Muscle layer of duodenum (tissue), 2 donors: ENCODE results near the gene CYB5D1.
A peak's percentile ranks its signal among the peaks of the same experiment; 100 is the strongest.
"Not testable (repeated sequence)": the region's sequence is repeated elsewhere in the genome, so short reads cannot be mapped to it uniquely, and the experiment has no call there.

Experiments used
- H3K27ac ChIP-seq: one replicate; pipeline ENCODE4 v1.7.0; 2013; ENCODE audit warnings: mild to moderate bottlenecking, low read length
- H3K27me3 ChIP-seq: one replicate; pipeline ENCODE4 v1.7.0; 2013; ENCODE audit warnings: low read depth, mild to moderate bottlenecking, control low read depth, low read length
- H3K36me3 ChIP-seq, 2 donors: one replicate each; pipeline ENCODE4 v1.7.0; 2013; ENCODE audit warnings: low read length in 2 of 2, control low read depth in 1 of 2, mild to moderate bottlenecking in 1 of 2; ENCODE audit not compliant: insufficient read depth in 2 of 2, control insufficient read depth in 1 of 2
- H3K4me1 ChIP-seq, 2 donors: one replicate each; pipeline ENCODE4 v1.7.0; 2013; ENCODE audit warnings: low read length in 2 of 2, mild to moderate bottlenecking in 2 of 2, control low read depth in 1 of 2, moderate library complexity in 1 of 2; ENCODE audit not compliant: insufficient read depth in 2 of 2, control insufficient read depth in 1 of 2
- H3K4me3 ChIP-seq, 2 donors: one replicate each; pipeline ENCODE4 v1.7.0; 2013; ENCODE audit warnings: low read length in 2 of 2, low read depth in 1 of 2, mild to moderate bottlenecking in 1 of 2
- H3K9me3 ChIP-seq, 2 donors: one replicate each; pipeline ENCODE4 v1.7.0; 2013; ENCODE audit warnings: low read length in 2 of 2, control low read depth in 1 of 2, mild to moderate bottlenecking in 1 of 2; ENCODE audit not compliant: control insufficient read depth in 1 of 2
- donor health status: healthy.

CYB5D1 gene

DNA sequence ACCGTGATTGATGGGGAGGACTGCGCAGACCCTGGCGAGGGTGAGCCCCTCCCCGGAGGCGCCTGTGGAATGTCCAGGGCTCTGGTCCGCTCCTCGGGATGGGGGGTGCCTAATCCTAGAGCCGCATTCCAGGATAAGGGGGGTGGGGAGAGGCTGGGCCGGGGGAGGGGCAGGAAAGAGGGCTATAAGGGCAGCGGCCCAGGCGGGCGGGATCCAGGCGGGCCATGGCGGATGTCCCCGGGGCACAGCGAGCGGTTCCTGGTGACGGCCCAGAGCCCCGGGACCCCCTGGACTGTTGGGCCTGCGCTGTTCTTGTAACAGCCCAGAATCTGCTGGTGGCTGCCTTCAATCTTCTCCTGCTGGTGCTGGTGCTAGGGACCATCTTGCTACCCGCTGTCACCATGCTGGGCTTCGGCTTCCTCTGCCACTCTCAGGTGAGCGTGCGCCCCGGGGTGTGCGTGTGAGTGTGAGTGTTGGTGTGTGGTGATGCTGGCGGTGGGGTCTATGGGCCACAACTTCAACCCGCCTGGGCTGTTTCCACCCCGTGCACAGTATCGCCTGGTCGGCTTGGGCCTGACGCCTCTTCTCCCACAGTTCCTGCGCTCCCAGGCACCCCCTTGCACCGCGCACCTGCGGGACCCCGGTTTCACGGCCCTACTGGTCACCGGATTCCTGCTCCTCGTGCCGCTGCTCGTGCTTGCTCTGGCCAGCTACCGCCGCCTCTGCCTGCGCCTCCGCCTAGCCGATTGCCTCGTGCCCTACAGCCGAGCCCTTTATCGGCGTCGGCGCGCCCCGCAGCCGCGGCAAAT lies 2.7 kb upstream of the CYB5D1 start, which contains the start of gene TMEM88:
Gene TMEM88, plus strand, starts transcription at position 216 of the 809 bp plus-strand sequence. Its CDS starts 9 bp downstream, at position 225.
- Histone ChIP-seq H3K27me3 (no peaks in the 10 kb centered on the region), H3K36me3 (peaks cover 25 to 38% of the 10 kb centered on the region in 2 donors), H3K9me3 (no peaks in the 10 kb centered on the region), H3K27ac (no peak within 1 kb of the TSS), H3K4me3 (peak within 1 kb of the TSS; percentile 90 to 97), H3K4me1 (peaks cover 18 to 42% of the 10 kb centered on the region in 2 donors)

DNA sequence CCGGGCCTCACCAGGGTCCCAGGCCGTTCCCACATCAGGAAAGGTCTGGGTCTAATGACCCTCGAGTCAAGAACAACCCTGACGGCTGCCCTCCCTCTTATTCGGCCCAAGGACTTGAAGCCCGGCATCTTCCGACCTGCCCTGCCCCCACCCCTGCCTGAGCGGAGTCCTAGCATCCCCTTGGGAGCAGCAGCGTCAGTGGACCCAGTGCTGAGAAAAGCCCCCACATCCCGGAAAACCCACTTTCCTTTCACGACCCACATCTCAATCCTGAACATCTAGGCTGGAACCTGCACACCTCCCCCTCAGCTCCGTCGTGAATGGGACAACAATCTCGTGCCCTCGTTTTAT lies 2.2 kb upstream of the CYB5D1 start:
- Histone ChIP-seq H3K4me1 (peaks cover 18 to 42% of the 10 kb centered on the region in 2 donors), H3K27me3 (no peaks in the 10 kb centered on the region), H3K4me3 (peak overlapping the region; percentile 90 to 97), H3K9me3 (no peaks in the 10 kb centered on the region), H3K36me3 (peaks cover 22 to 36% of the 10 kb centered on the region in 2 donors), H3K27ac (no peak overlapping the region)

DNA sequence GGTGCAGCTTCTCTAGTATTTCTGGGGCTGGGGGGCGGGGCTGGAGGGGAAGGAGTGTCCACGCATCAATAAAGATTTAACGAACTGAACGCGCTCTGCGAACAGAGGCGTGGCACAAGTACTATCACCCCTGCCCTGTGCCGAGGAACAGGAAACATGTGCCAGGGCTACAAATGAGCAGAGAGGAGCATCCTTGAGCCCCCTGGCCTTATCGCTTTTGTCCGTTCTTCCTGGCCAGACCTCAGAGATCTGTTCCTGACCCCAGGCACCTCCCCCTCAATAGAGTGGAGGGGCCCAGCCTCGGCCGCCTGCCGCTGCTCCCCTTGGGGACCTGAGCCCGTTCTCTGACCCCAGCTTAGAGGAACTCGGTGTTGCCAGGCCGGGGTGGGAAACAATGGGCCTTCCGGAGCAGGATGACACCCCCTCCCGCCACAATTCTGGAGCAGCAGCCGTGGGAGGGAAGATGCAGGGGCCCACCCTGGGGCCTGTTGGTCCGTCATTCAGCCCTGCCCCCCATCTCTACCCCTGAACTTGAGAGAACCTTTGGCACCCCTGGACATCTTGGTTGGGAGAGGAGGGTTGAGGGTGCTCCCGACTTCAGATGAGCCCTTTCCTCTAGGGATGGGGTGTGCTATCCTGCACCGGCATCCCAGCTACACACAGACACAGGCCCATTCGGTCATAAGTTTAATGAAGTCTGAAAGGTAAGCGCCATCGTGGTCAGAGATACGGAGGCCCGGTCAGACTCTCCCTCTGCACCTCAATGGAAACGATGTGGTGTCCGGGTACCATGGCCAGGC lies 1.6 kb upstream of the CYB5D1 start:
- Histone ChIP-seq H3K36me3 (peaks cover 16 to 36% of the 10 kb centered on the region in 2 donors), H3K9me3 (no peaks in the 10 kb centered on the region), H3K4me1 (peaks cover 18 to 42% of the 10 kb centered on the region in 2 donors), H3K27me3 (no peaks in the 10 kb centered on the region), H3K27ac (peak overlapping the region; percentile 100), H3K4me3 (peak overlapping the region; percentile 90 to 97)

DNA sequence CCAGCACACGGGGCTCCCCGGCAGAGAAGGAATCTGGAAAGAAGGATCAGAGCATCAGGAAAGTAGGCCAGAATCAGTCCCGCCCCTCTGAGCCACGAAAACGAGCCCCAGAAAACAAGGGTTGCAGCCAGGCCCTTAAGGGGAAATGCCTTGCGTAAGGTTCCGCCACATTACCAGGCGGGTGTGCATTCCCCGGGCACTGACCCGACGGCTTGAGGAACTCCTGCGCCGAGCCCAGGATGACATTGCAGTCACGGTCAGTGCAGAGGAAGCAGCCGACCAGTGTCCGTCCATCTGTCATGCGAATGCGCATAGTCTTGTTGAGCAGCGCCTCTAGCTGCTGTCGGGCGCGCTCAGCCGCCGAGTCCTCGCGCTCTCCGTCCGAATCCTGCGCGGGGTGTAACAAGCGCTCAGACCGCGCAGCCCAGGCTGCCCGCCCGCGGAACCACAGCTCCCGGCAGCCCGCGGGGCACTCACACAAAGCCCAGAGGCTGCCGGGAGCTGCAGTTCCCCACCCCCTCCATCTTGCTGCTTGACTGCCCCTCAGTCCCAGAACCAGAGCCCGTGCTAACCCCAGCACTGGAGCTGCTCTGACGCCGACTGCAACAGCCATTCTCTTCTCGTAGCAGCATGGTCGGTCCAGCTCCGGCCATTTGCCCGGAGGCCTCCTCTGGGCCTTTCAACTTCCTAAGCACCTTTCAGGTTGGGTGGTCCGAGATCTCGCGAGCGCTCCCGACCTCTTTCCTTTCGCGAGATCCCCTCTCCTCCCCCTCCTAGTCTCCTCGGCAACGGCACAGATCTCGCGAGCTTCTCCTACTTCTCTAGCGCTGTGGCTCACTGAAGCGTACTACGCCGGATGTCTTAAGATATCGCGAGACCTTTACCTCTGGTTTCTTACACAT lies 741 bp upstream of the CYB5D1 start, which contains the start of gene NAA38:
Gene NAA38, minus strand, starts transcription at position 749 of the 902 bp plus-strand sequence. Its CDS starts 96 bp downstream, at position 653.
- Histone ChIP-seq H3K4me1 (peaks cover 18 to 34% of the 10 kb centered on the region in 2 donors), H3K9me3 (no peaks in the 10 kb centered on the region), H3K27me3 (no peaks in the 10 kb centered on the region), H3K36me3 (peaks cover 14 to 35% of the 10 kb centered on the region in 2 donors), H3K27ac (peak within 1 kb of the TSS; percentile 100), H3K4me3 (peak within 1 kb of the TSS; percentile 90 to 97)

DNA sequence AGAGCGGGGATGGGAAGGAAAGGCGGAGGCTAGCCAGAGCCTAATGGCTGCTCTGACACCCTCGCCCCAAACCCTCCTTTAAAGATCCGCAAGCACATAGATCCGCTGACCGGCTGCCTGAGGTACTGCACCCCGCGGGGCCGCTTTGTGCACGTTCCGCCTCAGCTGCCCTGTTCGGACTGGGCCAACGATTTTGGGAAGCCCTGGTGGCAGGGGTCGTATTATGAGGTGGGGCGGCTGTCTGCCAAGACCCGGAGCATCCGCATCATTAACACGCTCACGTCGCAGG lies 663 bp downstream of the CYB5D1 start:
- H3K4me1 ChIP-seq: peaks cover 18 to 30% of the 10 kb centered on the region in 2 donors
- H3K36me3 ChIP-seq: peaks cover 3 to 24% of the 10 kb centered on the region in 2 donors
- H3K4me3 ChIP-seq: peak overlapping the region; percentile 90 to 97
- H3K9me3 ChIP-seq: no peaks in the 10 kb centered on the region
- no peaks in the 10 kb centered on the region for H3K27me3 ChIP-seq
- peak overlapping the region; percentile 100 for H3K27ac ChIP-seq

DNA sequence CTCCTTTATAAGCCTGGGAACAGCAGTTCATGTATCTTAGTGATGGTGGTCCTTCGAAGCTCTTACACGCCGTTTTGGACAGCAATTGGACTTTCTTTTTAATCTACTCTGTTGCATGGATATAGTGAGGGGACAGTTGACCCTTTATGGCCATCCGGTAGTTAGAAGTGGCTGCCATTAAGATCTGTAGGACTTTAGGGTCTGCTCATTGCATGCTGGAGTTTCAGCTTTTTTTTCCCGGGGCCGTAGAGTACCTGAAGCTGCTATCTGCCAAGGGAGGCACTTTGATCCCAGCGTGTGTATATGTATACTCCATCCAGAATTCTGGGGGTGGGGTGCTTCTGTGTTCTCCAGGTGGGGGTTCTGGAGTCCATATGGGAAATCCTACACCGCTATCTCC lies 1.2 kb downstream of the CYB5D1 start:
- Histone ChIP-seq H3K36me3 (peaks cover 3 to 21% of the 10 kb centered on the region in 2 donors), H3K4me3 (peak overlapping the region; percentile 90 to 97), H3K27ac (peak overlapping the region; percentile 100), H3K27me3 (no peaks in the 10 kb centered on the region), H3K9me3 (no peaks in the 10 kb centered on the region), H3K4me1 (peaks cover 18 to 30% of the 10 kb centered on the region in 2 donors)

DNA sequence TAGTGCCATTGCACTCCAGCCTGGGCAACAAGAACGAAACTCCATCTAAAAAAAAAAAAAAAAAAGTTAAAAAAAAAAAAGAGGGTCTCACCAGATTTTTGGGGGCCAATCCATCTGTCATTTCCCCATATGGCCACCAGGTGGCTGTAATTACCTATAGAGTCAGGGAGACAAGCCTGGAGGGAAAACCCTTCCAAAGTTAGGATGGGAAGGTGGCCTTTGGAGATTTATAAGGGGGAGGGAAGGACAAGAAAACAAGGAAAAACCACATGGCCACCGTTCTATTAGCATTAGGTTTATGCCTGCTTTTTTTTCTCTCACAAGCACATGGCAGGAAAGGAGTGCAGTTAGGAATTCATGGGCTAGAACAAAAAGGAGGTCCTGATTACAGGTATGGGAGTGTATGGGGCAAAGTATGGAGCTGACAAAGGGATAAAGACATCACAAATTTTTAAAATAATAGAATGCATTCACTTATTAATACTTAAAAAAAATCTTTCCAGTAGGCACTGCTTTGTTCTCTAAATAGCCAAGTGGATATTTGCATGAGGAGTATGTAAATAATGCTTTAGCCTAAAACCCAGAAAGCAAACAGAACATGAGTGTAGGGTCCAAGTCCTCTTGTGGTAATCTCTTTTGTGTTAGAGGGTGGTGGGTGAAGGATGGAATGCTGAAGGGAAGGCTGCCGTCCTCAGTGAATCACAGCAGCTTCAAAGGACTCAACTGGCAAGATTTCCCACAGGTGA lies 5.1 kb downstream of the CYB5D1 start:
- no peak overlapping the region for H3K4me3 ChIP-seq
- H3K9me3 ChIP-seq: no peaks in the 10 kb centered on the region

DNA sequence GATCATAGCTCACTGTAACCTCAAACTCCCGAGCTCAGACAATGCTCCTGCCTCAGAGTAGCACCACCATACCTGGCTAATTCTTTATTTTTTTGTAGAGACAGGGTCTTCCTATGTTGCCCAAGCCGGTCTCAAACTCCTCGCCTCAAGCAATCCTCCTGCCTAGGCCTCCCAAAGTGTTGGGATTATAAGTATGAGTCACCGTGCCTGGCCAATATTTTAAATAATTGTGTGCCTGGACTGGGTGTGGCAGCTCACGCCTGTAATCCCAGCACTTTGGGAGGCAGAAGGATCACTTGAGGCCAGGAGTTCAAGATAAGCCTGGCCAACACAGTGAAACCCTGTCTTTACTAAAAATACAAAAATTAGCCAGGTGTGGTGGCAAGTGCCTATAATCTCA lies 6.6 kb downstream of the CYB5D1 start:
- not testable (repeated sequence) for H3K27me3 ChIP-seq, H3K27ac ChIP-seq, H3K4me1 ChIP-seq, H3K4me3 ChIP-seq, H3K9me3 ChIP-seq
- H3K36me3 ChIP-seq: peaks cover 8 to 21% of the 10 kb centered on the region in 2 donors

More for the DNA sequence above, 5.1 kb downstream of the CYB5D1 start:
- Histone ChIP-seq H3K27ac (no peak overlapping the region), H3K4me1 (peaks cover 10 to 11% of the 10 kb centered on the region in 2 donors), H3K36me3 (peaks cover 8 to 21% of the 10 kb centered on the region in 2 donors), H3K27me3 (no peaks in the 10 kb centered on the region)

DNA sequence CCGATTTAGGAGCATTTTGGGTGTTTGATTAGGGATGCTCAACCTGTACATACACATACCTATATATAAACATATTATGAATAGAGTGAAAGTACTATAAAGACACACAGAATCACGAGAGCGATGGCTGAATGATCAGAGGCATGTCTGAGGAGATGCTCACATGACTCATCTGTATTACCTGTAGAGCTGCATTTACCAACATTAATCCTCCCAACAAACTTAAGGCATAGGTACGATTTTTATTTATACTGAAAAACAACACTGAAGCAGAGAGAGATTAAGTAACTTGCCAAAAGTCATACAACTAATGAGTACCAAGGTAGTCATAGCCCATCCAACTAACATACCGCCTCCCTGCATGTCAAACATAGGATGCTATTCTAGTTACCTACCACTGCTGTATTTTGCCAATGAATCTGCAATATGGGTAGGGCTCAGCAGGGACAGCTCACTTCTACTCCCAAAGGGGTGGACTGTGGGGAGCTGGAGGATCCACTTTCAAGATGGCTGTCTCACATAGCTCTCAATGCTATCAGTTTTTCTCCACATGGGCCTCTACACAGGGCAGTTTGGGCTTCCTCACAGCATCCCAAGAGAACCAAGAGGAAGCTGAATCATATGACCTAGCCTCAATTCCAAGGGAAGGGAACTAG lies 7.3 kb downstream of the CYB5D1 start:
- Histone ChIP-seq H3K4me1 (peaks cover 0 to 3% of the 10 kb centered on the region in 2 donors), H3K9me3 (no peaks in the 10 kb centered on the region), H3K27me3 (no peaks in the 10 kb centered on the region), H3K4me3 (no peak overlapping the region), H3K27ac (no peak overlapping the region), H3K36me3 (peaks cover 8 to 17% of the 10 kb centered on the region in 2 donors)

DNA sequence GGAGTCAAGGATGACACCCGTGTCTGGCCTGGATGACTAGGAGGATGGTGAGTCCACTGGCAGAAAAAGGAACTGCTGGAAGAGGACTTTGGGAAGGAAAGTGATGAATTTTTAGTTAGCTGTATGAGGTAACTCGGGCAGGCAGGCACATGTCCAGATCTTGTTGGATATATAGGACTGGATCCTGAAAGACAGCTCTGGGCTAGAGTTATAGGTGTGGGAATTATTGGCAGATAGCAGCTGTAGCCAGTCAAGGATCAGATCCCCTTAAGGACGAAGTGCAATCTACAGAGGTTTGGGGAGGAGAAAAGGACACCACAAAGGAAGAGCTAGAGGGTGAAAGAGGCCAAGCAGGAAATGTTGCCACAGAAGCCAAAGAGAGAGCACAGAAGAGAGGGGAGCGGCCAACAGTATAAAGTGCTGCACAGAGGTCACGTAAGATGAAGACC lies 10.1 kb downstream of the CYB5D1 start:
- Histone ChIP-seq H3K27ac (no peak overlapping the region), H3K36me3 (peaks cover 0 to 4% of the 10 kb centered on the region in 2 donors), H3K4me1 (peaks cover 0 to 3% of the 10 kb centered on the region in 2 donors), H3K27me3 (no peaks in the 10 kb centered on the region), H3K4me3 (no peak overlapping the region), H3K9me3 (no peaks in the 10 kb centered on the region)
